Measurements from ENCODE around the gene PJVK.

GRCh38 chr2:178498137-178498536 lies 47.0 kb downstream of the PJVK start:
- no peak for TF ChIP-seq ZNF574 (CRISPR knock-in tag; IDR thresholded peaks at IDR 0.05)
- no peak for TF ChIP-seq CTCF (CRISPR knock-in tag; IDR thresholded peaks at IDR 0.05)
- TF ChIP-seq SETDB1 (CRISPR knock-in tag; IDR thresholded peaks at IDR 0.05; ENCODE audit: borderline replicate concordance) = no peak
- no peak for TF ChIP-seq EEA1 (CRISPR knock-in tag; IDR thresholded peaks at IDR 0.05; ENCODE audit: borderline replicate concordance)
- TF ChIP-seq ZNF407 (CRISPR knock-in tag; IDR thresholded peaks at IDR 0.05; ENCODE audit: not compliant biosample characterization) = no peak
- TF ChIP-seq ZBTB39 (CRISPR knock-in tag; IDR thresholded peaks at IDR 0.05) = no peak
- no peak for TF ChIP-seq RNF2 (conservative IDR thresholded peaks at IDR 0.05; ENCODE audit: low read depth)
- TF ChIP-seq ZNF326 (CRISPR knock-in tag; IDR thresholded peaks at IDR 0.05; ENCODE audit: borderline replicate concordance) = no peak
- no peak for TF ChIP-seq BRCA1 (CRISPR knock-in tag; IDR thresholded peaks at IDR 0.05)
- TF ChIP-seq ZNF235 (CRISPR knock-in tag; IDR thresholded peaks at IDR 0.05; ENCODE audit: borderline replicate concordance) = no peak
- TF ChIP-seq DRAP1 (CRISPR knock-in tag; IDR thresholded peaks at IDR 0.05) = no peak
